ENCODE results near the gene CYP1B1. TPM values are rescaled to one million over a fixed set of nuclear protein-coding genes. Genes with fewer than 3 reads are reported as not detected.
"Not testable (repeated sequence)": the region's sequence is repeated elsewhere in the genome, so short reads cannot be mapped to it uniquely, and the experiment has no call there.

The CYP1B1 gene
- total RNA-seq, 1 donor from 2014 or later = 17.5 TPM

DNA sequence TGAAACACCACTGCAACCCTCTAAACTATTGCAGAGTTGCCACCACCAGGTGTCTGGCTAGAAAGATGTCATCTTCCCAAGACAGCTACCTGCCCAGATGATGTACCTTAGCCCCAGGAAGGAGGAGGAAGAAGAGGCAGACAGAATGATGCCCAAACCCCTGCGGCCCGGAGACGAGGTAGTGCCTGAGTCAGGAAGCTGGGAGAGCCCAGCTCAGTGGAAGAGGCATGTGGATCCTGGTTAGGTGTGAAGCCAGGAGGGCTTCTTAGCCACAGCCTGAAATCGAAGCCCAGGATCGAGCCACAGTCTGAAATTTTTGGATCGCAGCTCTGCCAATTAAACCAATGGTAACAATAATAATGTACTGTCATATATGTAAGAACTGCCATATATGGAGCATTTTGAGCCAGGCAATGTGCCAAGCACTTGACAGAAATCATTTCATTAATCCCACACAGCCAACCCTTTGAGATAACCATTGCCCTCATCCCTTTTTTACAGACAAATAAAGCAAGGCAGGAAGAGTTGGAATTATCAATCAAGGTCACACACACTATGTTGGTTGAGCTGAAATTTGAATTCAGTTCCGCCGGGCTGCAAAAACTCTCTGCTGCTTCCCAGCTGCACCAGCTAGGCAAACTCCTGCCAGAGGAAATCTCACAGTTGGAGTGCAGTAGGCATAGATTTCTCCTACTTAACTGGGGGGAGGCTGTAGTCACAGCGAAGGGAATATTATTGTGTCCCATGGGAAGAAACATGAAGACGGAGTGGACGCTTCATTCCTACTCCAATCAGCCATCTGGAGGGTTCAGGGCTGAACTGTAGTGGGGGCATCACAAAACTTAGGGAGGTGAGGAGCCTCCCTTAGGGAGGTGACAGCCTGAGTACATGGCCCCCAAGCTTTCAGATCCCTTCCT lies 19.4 kb upstream of the CYP1B1 start:
- TF ChIP-seq, protein P1, sequence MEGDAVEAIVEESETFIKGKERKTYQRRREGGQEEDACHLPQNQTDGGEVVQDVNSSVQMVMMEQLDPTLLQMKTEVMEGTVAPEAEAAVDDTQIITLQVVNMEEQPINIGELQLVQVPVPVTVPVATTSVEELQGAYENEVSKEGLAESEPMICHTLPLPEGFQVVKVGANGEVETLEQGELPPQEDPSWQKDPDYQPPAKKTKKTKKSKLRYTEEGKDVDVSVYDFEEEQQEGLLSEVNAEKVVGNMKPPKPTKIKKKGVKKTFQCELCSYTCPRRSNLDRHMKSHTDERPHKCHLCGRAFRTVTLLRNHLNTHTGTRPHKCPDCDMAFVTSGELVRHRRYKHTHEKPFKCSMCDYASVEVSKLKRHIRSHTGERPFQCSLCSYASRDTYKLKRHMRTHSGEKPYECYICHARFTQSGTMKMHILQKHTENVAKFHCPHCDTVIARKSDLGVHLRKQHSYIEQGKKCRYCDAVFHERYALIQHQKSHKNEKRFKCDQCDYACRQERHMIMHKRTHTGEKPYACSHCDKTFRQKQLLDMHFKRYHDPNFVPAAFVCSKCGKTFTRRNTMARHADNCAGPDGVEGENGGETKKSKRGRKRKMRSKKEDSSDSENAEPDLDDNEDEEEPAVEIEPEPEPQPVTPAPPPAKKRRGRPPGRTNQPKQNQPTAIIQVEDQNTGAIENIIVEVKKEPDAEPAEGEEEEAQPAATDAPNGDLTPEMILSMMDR (conservative IDR thresholded peaks at IDR 0.05; ENCODE audit: low read depth, low read length) = no peak
- DNase-seq (ENCODE audit: low read depth) = no peak
- H3K4me3 ChIP-seq (ENCODE audit: low read depth, low read length) = no peak overlapping the region

DNA sequence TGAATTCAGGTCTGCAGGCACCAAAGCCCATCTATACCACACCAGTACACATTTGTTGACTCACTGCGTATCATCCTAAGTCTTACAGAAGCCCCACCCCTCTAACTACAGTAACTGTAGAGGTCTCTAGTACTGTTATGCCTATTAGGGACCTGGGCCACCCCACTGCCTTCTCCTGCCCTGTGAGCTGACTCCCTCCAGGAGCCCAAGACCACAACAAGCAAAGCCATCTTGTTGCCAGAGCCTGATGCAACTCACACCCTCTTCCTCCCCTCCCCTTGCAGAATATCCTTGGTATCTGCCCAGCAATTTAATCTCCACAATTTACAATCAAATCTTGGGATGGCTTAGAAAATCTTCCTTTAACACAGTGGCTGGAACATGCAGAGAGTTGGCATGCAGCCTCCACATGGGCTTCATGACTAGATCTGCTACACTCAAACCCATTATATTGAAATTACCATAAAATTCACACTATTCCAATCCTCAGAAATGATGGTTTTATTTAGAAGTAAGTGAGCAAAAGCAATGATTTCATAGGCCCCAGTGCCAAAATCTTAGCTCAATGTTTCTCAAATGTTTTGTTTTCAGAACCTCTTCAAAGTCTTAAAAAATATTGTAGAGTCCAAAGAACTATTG lies 17.7 kb upstream of the CYP1B1 start:
- TF ChIP-seq, protein P1 (conservative IDR thresholded peaks at IDR 0.05; ENCODE audit: low read depth, low read length) = no peak
- no peak overlapping the region for H3K4me3 ChIP-seq (ENCODE audit: low read depth, low read length)
- DNase-seq (ENCODE audit: low read depth) = no peak

DNA sequence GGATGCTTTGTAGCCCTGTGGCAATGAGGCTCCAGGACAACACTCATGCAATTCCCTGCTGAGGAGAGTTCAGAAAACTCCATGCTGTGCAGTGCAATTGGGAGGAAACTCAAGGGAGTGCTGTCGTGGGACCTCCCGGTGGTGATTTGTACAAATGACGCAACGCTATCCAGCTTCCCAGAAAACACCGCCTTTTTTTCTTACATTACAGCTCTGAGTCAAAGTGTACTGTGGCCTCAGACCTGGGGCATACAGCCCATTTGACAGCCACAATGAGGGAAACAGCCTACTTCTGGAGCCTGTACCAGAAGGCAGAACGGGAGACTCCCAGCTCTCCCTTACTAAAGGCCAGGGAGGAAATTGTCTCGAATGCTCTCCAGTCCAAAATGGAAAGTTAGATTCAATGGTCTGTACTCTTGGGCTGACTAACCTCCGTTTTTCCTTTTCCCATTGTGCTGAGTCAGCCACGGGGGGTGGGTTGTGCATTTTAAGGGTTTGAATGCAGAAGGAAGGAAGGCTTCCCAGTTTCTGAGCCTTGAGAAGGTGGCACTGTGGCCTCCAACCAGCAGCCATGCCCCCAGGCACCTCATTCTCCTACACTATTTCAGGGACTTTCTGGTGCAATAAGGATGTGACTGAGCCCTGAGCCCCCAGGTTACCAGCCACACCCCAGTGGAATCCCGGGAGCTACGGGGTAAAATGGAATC lies 16.4 kb upstream of the CYP1B1 start:
- H3K4me3 ChIP-seq (ENCODE audit: low read depth, low read length) = no peak overlapping the region
- DNase-seq (ENCODE audit: low read depth) = no peak
- TF ChIP-seq, protein P1 (conservative IDR thresholded peaks at IDR 0.05; ENCODE audit: low read depth, low read length) = no peak

DNA sequence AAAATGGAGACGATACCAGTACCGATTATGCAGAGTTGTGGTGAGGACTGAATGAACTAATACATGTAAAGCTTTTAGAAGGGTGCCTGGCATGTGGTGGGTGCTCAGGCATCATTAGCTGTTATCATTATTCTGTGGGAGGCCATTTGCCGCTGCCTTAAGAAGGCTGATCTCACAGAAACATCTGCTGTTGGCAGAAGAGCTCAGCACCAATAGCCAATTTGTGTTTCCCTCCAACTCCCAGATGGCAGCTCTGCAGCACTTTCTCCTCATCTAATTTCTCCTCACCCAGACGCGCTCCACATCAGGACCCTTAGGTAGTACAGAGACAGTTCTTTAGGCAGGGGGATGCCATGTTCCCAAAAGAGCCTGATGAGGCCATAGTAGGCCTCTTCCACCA lies 15.8 kb upstream of the CYP1B1 start:
- no peak for DNase-seq (ENCODE audit: low read depth)
- H3K4me3 ChIP-seq (ENCODE audit: low read depth, low read length) = no peak overlapping the region
- TF ChIP-seq, protein P1 (conservative IDR thresholded peaks at IDR 0.05; ENCODE audit: low read depth, low read length) = no peak

DNA sequence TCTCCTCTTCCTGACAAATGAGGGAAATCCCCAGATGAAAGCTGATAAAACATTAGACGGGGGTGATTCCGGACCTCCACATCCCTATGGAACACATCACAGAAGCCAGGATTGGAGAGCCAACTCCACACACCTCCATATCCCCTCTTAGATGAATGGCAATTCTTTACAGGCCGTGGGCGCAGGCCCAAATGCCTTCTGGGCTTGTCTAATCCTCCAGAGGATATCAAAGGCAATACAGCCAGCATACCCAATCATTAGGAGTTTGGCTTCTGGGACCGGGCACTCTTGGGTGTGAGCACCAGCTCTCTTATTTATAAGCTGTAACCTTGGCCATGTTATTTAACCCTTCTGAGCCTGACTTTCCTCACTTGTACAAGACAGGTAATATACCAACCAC lies 15.0 kb upstream of the CYP1B1 start:
- DNase-seq (ENCODE audit: low read depth) = no peak
- H3K4me3 ChIP-seq (ENCODE audit: low read depth, low read length) = no peak overlapping the region
- TF ChIP-seq, protein P1 (conservative IDR thresholded peaks at IDR 0.05; ENCODE audit: low read depth, low read length) = no peak

DNA sequence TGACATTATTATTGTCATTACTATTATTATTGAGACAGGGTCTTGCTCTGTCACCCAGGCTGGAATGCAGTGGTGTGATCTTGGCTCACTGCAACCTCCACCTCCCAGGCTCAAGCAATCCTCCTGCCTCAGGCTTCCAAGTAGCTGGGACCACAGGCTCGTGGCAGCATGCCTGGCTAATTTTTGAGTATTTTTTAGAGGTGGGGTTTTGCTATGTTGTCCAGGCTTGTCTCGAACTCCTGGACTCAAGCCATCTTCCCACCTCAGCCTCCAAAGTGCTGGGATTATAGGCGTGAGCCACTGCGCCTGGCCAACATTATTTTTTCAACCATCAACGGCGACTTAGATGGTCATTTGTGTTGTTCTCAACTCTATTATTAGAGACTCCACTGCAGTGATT lies 14.3 kb upstream of the CYP1B1 start:
- not testable (repeated sequence) for H3K4me3 ChIP-seq (ENCODE audit: low read depth, low read length); DNase-seq (ENCODE audit: low read depth)

DNA sequence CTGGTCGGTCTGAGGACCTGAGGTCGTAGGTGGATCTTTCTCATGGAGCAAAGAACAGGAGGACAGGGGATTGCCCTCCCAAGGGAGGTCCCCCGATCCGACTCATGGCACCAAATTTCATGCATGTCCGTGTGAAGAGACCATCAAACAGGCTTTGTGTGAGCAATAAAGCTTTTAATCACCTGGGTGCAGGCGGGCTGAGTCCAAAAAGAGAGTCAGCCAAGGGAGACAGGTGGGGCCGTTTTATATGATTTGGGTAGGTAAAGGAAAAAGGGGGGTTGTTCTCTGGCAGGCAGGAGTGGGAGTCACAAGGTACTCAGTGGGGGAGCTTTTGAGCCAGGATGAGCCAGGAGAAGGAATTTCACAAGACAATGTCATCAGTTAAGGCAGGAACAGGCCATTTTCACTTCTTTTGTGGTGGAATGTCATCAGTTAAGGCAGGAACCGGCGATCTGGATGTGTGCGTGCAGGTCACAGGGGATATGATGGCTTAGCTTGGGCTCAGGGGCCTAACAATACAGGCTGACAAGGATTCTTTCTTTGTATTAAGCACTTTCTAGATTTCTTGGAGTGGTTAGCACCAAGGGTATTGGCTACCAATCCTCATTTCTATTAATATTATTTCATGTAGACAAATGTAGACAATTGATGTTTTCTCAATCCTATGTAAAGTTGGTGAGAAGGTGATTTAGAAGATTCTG lies 10.2 kb upstream of the CYP1B1 start:
- not testable (repeated sequence) for H3K4me3 ChIP-seq (ENCODE audit: low read depth, low read length); DNase-seq (ENCODE audit: low read depth)

DNA sequence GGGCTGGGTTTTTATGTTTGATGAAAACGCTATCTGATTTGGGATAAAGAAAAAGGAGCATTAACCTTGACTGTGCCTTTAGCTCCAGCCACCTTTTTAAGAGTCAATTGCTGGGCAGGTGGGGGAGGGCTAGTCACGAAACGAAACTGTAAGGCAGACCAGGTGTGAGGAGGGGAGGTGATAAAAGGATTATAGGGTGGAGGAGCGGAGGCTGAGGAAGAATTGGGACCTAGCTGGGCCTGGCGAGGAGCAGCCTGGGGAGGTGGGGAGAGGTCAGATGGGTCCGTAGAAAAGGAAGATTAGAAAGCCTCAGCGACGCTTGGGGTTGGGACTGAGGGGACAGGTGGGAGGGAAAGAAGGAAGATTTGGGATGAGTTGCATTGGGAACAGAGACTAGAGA lies 8.6 kb upstream of the CYP1B1 start:
- not testable (repeated sequence) for DNase-seq (ENCODE audit: low read depth)

DNA sequence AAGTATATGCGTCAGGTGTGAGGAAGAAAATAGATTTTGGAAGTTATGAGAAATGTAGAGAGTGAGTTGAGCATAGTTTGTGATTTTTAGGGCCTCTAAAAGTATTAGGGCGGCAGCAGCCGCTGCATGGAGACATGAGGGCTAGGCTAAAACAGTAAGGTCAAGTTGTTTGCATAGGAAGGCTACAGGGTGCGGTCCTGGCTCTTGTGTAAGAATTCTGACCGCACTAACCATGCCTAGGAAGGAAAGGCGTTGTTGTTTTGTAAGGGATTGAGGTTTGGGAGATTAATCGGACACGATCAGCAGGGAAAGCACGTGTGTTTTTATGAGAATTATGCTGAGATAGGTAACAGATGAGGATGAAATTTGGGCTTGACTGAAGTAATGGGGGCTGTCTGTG lies 6.8 kb upstream of the CYP1B1 start:
- H3K4me3 ChIP-seq (ENCODE audit: low read depth, low read length); DNase-seq (ENCODE audit: low read depth): not testable (repeated sequence)

More for the DNA sequence above, 8.6 kb upstream of the CYP1B1 start:
- not testable (repeated sequence) for H3K4me3 ChIP-seq (ENCODE audit: low read depth, low read length)

All from epithelial cell of proximal tubule (primary cell).